GM12873 (cell line): ENCODE measurements around the gene HLA-DMB.

ENCODE experiments used
- TF ChIP-seq, protein P1 (sequence below): IDR thresholded peaks from 2 replicates; pipeline ENCODE4 v1.5.1; 2012; ENCODE audit warnings: low read depth, mild to moderate bottlenecking, moderate library complexity, low read length, control low read depth; ENCODE audit not compliant: insufficient read depth; ENCODE audit errors: missing control alignments

The HLA-DMB gene

DNA sequence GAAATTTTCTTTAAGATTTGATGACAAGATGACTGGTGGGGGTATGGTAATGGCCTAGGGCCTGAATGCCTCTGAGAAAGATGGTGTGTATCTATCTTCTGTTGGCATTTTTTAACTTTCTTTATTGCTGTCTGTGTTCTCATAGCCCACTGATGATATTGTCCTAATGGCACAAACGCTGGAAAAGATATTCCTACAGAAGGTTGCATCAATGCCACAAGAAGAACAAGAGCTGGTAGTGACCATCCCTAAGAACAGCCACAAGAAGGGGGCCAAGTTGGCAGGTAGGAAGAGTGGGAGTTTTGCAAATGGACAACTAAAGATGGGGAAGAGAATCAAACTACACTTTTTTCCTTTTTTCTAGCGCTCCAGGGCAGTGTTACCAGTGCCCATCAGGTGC, 35.1 kb upstream of the HLA-DMB start:
- TF ChIP-seq, protein P1, sequence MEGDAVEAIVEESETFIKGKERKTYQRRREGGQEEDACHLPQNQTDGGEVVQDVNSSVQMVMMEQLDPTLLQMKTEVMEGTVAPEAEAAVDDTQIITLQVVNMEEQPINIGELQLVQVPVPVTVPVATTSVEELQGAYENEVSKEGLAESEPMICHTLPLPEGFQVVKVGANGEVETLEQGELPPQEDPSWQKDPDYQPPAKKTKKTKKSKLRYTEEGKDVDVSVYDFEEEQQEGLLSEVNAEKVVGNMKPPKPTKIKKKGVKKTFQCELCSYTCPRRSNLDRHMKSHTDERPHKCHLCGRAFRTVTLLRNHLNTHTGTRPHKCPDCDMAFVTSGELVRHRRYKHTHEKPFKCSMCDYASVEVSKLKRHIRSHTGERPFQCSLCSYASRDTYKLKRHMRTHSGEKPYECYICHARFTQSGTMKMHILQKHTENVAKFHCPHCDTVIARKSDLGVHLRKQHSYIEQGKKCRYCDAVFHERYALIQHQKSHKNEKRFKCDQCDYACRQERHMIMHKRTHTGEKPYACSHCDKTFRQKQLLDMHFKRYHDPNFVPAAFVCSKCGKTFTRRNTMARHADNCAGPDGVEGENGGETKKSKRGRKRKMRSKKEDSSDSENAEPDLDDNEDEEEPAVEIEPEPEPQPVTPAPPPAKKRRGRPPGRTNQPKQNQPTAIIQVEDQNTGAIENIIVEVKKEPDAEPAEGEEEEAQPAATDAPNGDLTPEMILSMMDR = no peak

- TF ChIP-seq, protein P1 = no peak
These were observed 33.9 kb upstream of the HLA-DMB start for GRCh38 chr6:32974541-32975308.

DNA sequence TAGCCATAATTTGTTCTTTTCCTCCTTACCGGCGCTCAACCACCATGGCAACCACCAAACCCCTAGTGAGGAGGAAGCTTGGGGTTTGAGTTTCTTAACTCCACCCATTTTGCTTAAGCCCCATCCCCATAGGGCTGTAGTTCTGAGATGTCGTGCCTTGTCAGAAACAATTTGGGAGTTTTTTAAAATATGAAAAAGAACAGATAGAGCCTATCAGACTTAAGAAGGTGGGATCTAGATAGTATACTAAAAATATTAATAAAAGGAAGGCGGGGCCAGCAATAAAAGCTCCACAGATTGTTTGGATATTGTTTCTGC, 33.1 kb upstream of the HLA-DMB start:
- TF ChIP-seq, protein P1 = no peak

GRCh38 chr6:32973144-32974015, 32.6 kb upstream of the HLA-DMB start:
- TF ChIP-seq, protein P1 = no peak

- TF ChIP-seq, protein P1 = no peak
These were observed 31.7 kb upstream of the HLA-DMB start for GRCh38 chr6:32972353-32973143.

DNA sequence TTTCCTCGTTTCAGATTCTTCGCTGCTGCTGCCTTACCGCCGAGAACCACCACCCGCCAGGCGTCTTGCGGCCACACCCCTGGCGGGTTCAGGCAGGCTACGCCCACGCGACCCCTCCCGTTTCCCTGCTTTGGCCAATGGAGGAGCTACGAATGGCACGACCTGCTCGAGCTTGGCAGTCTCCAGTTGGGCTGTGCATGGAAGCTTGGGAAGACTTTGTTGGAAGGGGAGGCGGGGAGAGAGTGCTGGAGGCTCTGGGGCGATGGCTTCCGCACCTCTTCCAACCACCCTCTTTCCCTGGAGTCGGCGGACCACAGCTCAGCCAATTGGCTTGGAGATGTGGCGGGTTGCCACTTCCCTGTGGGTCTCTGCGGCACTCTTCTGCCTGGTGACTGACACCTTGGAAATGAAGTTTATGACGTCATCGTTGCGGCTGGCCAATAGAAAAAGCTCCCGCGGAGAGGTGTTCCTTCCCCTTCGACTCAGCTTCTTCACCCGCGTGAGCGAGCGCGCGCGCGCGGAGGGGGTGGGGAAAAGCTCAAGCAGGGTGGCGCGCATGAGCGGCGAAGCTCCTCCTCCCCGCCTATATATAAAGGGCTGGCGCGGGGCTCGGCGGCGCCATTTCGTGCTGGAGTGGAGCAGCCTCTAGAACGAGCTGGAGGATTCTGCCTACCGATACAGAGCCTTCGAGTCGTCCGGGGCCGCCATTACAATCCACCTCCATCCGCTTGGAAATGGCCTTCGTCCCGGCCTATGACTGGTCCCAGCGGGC, 30.9 kb upstream of the HLA-DMB start:
- TF ChIP-seq, protein P1 = peak; percentile 5
